Vagina (tissue), 2 donors: ENCODE data around the gene PPARA. TPM values are rescaled to one million over a fixed set of nuclear protein-coding genes. Genes with fewer than 3 reads are reported as not detected.

Experiments
- DNase-seq, 2 donors: peaks; one replicate each; pipeline ENCODE4 v3.0.0-alpha.2; 2017; ENCODE audit errors: extremely low spot score in 2 of 2
- H3K27ac ChIP-seq: fragments of 200-600 bp; sonication (generic); one replicate; pipeline ENCODE4 v1.5.1; 2019
- H3K27me3 ChIP-seq: fragments of 200-600 bp; sonication (generic); one replicate; pipeline ENCODE4 v1.5.1; 2019
- H3K36me3 ChIP-seq, 2 donors: fragments of 200-600 bp; sonication (generic); one replicate each; pipeline ENCODE4 v1.5.1; 2017 to 2019
- H3K4me1 ChIP-seq: fragments of 200-600 bp; sonication (generic); one replicate; pipeline ENCODE4 v1.5.1; 2019
- H3K4me3 ChIP-seq, 2 donors: fragments of 200-600 bp; sonication (generic); 1 replicate in 1 of 2; 2 replicates in 1 of 2; pipeline ENCODE4 v1.5.1; 2016 to 2019
- H3K9me3 ChIP-seq: fragments of 200-600 bp; sonication (generic); one replicate; pipeline ENCODE4 v1.5.1; 2019
- POLR2A ChIP-seq, 2 donors: fragments of 450-650 bp; IDR thresholded peaks; one replicate each; pipeline ENCODE4 v1.6.1; 2017; ENCODE audit warnings: antibody characterized with exemption in 2 of 2, mild to moderate bottlenecking in 2 of 2, moderate library complexity in 2 of 2
- POLR2AphosphoS5 ChIP-seq, 2 donors: sonication (generic); formaldehyde crosslinking; IDR thresholded peaks; one replicate each; pipeline ENCODE4 v1.9.0; 2017; ENCODE audit warnings: antibody characterized with exemption in 2 of 2, mild to moderate bottlenecking in 2 of 2, low read depth in 1 of 2; ENCODE audit not compliant: insufficient read depth in 1 of 2
- intact Hi-C: fragments of 100-400 bp; cut with DNase I; formaldehyde crosslinking; loops from one replicate; pipeline ENCODE4 v1.15.1; 2023
- total RNA-seq: library from RNA; depleted of rRNA; stranded (reverse); fragments of >200 nt; gene quantifications from one replicate; pipeline ENCODE4 v1.2.3, GENCODE V29; 2016
- TF ChIP-seq, protein P1 (sequence below), 3 experiments: fragments of 450-650 bp in 2 of 3; fragments of 200-600 bp in 1 of 3; sonication (generic) in 1 of 3; IDR thresholded peaks; one replicate each; pipeline ENCODE4 v1.5.1; 2017 to 2019; ENCODE audit warnings: antibody characterized with exemption in 3 of 3, mild to moderate bottlenecking in 2 of 3, moderate library complexity in 2 of 3

The PPARA gene
- total RNA-seq, 1 donor from 2014 or later = 13.5 TPM

DNA sequence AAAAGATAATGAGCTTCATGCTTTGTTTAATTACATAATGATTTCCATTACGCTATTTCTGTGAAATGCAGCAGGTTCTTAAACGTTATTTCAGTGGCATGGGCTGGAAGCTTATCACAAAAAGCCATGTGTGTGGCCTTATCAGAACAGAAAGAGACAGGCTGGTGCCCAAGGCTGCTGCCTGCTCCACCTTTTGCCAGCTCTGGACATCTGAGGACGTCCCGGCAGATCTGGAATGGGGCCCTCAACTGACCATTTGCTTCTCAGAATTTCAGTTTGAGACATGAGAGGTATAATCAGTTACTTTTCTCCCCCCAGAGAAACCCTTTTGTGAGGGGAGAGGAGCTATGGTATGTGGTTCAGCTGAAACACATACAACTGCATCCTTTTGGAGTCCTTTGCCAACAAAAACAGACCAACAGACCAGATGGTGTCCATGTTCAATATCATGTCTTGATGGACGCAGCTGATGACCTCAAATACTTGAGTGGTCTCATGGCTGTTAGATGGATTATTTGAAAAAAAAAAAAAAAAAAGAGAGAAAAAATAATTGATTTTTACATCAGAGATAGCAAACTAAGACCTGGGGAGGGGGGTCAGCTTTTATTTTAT, 91.2 kb downstream of the PPARA start:
- H3K4me1 ChIP-seq = no peaks in the 10 kb centered on the region
- no peaks in the 10 kb centered on the region for H3K9me3 ChIP-seq
- intact Hi-C loops = no loop called here
- H3K36me3 ChIP-seq = no peaks in the 10 kb centered on the region
- H3K4me3 ChIP-seq = no peak overlapping the region
- no peaks in the 10 kb centered on the region for H3K27me3 ChIP-seq
- TF ChIP-seq POLR2AphosphoS5 (IDR thresholded peaks at IDR 0.05; ENCODE audit: insufficient read depth in 1 of 2, low read depth in 1 of 2) = no peak
- TF ChIP-seq, protein P1, sequence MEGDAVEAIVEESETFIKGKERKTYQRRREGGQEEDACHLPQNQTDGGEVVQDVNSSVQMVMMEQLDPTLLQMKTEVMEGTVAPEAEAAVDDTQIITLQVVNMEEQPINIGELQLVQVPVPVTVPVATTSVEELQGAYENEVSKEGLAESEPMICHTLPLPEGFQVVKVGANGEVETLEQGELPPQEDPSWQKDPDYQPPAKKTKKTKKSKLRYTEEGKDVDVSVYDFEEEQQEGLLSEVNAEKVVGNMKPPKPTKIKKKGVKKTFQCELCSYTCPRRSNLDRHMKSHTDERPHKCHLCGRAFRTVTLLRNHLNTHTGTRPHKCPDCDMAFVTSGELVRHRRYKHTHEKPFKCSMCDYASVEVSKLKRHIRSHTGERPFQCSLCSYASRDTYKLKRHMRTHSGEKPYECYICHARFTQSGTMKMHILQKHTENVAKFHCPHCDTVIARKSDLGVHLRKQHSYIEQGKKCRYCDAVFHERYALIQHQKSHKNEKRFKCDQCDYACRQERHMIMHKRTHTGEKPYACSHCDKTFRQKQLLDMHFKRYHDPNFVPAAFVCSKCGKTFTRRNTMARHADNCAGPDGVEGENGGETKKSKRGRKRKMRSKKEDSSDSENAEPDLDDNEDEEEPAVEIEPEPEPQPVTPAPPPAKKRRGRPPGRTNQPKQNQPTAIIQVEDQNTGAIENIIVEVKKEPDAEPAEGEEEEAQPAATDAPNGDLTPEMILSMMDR (IDR thresholded peaks at IDR 0.05) = no peak
- no peak for TF ChIP-seq POLR2A (IDR thresholded peaks at IDR 0.05)
- H3K27ac ChIP-seq = no peak overlapping the region
- no peak for DNase-seq

DNA sequence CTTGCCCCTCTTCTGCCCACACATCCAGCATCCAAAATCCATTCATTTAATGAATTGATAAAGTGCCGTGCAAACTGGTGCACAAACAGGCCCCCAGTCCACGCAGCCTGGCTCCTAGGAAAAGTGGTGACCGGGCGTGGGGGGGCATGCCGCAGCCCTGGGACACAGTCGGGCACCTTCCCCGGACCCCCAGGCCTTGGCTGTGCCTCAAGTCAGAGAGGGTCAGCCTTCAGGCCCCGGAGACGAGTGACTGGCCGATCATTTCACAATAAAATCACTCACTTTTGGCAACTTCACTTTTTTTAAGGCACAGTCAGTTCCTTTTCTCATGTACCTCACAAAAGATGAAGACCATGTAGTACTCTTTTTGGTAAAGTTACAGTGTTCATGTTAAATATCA, 91.8 kb downstream of the PPARA start:
- Histone ChIP-seq H3K27ac (no peak overlapping the region), H3K36me3 (no peaks in the 10 kb centered on the region), H3K27me3 (no peaks in the 10 kb centered on the region), H3K4me3 (no peak overlapping the region), H3K4me1 (no peaks in the 10 kb centered on the region), H3K9me3 (no peaks in the 10 kb centered on the region)
- intact Hi-C loops = no loop called here
- no peak for DNase-seq
- TF ChIP-seq POLR2A (IDR thresholded peaks at IDR 0.05) (no peak), POLR2AphosphoS5 (IDR thresholded peaks at IDR 0.05; ENCODE audit: insufficient read depth in 1 of 2, low read depth in 1 of 2) (no peak)
- TF ChIP-seq, protein P1 (IDR thresholded peaks at IDR 0.05) = no peak

DNA sequence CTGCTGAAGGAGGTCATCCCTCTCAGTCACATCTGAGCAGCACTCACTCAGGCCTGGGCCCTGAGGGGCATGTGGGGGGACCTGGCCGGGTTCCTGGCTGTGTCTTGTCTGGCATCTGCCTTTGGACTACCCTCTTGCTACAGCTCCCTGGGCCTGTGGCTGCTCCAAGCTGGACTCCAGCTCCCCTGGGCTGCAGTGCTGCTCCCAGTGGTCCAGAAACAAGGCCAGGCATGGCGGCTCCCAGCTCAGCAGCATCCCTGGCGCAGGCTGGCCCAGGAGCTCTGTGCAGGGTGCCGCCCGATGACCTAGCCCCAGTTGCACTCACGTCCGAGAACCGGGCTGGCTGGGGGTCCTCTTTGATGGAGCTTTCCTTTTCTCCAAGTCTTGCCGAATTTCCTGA, 94.4 kb downstream of the PPARA start:
- Histone ChIP-seq H3K4me3 (no peak overlapping the region), H3K4me1 (peaks cover 11% of the 10 kb centered on the region), H3K27ac (no peak overlapping the region), H3K36me3 (no peaks in the 10 kb centered on the region), H3K27me3 (no peaks in the 10 kb centered on the region), H3K9me3 (no peaks in the 10 kb centered on the region)
- DNase-seq = no peak
- intact Hi-C loops = no loop called here
- no peak for TF ChIP-seq POLR2A (IDR thresholded peaks at IDR 0.05)

DNA sequence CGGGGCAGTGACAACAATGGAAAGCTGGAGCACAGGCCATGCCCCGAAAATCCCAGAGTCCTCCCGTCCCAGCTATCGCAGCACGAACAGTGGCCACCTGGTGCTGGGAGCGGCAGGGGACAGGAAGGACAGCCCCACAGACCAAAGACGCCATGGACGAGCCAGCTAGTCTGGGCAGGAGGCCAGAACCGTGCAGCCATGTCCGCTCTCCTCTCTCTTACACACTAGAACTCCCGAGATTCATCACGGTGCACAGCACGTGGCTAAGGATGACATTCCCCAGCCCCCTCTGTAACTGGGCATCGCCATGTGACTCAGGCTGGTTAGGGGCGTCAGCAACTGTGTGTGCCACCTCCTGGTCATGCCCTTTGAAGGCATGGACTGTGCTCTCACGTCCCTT, 95.2 kb downstream of the PPARA start:
- Histone ChIP-seq H3K4me1 (peaks cover 12% of the 10 kb centered on the region), H3K9me3 (no peaks in the 10 kb centered on the region), H3K36me3 (no peaks in the 10 kb centered on the region), H3K27me3 (no peaks in the 10 kb centered on the region), H3K27ac (no peak overlapping the region), H3K4me3 (no peak overlapping the region)
- intact Hi-C loops = no loop called here
- DNase-seq = no peak
- TF ChIP-seq POLR2AphosphoS5 (IDR thresholded peaks at IDR 0.05; ENCODE audit: insufficient read depth in 1 of 2, low read depth in 1 of 2) = no peak
- TF ChIP-seq POLR2A (IDR thresholded peaks at IDR 0.05) = no peak
- TF ChIP-seq, protein P1 (IDR thresholded peaks at IDR 0.05) = no peak

DNA sequence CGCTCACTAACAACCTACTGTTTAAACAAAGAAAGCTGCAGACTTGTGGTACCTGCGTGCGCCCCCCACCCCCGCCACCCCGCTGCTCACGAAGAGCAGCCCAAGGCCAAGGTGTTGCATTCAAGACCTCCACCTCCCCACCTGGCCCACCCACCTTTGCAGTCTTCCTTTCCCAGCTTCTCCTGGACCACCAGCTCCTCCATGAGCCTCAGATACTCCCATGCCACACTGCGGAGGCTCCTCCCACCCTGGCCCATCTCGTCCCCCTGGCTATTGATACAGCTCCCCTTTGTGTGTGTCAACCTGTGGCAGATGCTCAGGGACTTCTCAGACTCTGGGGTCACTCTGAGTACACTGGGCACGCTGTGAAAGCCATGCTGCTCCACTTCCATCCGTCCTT, 95.9 kb downstream of the PPARA start:
- DNase-seq = no peak
- peaks cover 19% of the 10 kb centered on the region for H3K4me1 ChIP-seq
- no peak overlapping the region for H3K27ac ChIP-seq
- H3K9me3 ChIP-seq = no peaks in the 10 kb centered on the region
- no peak for TF ChIP-seq POLR2AphosphoS5 (IDR thresholded peaks at IDR 0.05; ENCODE audit: insufficient read depth in 1 of 2, low read depth in 1 of 2)
- no peak for TF ChIP-seq POLR2A (IDR thresholded peaks at IDR 0.05)
- TF ChIP-seq, protein P1 (IDR thresholded peaks at IDR 0.05) = no peak
- H3K27me3 ChIP-seq = no peaks in the 10 kb centered on the region
- intact Hi-C loops = no loop called here
- H3K4me3 ChIP-seq = no peak overlapping the region
- no peaks in the 10 kb centered on the region for H3K36me3 ChIP-seq
